Mesodermal cell (in vitro differentiated cells): ENCODE results near the gene GALNT15.

Experiments
- H3K27ac ChIP-seq: 2 replicates; pipeline ENCODE4 v1.7.0; 2013; ENCODE audit warnings: mild to moderate bottlenecking, low read depth, low read length, moderate library complexity; ENCODE audit not compliant: severe bottlenecking
- H3K36me3 ChIP-seq: 2 replicates; pipeline ENCODE4 v1.7.1; 2013; ENCODE audit warnings: mild to moderate bottlenecking, low read length, moderate library complexity; ENCODE audit not compliant: control insufficient read depth, insufficient read depth
- H3K4me1 ChIP-seq: one replicate; pipeline ENCODE4 v1.7.1; 2013; ENCODE audit warnings: mild to moderate bottlenecking, low read length; ENCODE audit not compliant: insufficient read depth, control insufficient read depth, poor library complexity, severe bottlenecking
- H3K4me3 ChIP-seq: 2 replicates; pipeline ENCODE4 v1.7.0; 2013; ENCODE audit warnings: low read length, control low read depth, mild to moderate bottlenecking; ENCODE audit not compliant: insufficient read depth, poor library complexity, severe bottlenecking; ENCODE audit errors: extremely low read depth
- H3K9me3 ChIP-seq: 2 replicates; pipeline ENCODE4 v1.7.1; 2013; ENCODE audit warnings: mild to moderate bottlenecking, low read length, moderate library complexity; ENCODE audit not compliant: control insufficient read depth
- WGBS, 2 experiments: methylation state at CpG; one replicate each; pipeline ENCODE4 v1.1.5; 2013; ENCODE audit warnings: missing lambda C conversion rate in 2 of 2; ENCODE audit not compliant: insufficient coverage in 2 of 2; 5-methylcytosine and 5-hydroxymethylcytosine counted together

Gene GALNT15

GRCh38 chr3:16253601-16254000 lies 79.1 kb downstream of the GALNT15 start:
- Histone ChIP-seq H3K4me3 (no peak overlapping the region), H3K36me3 (peaks cover 5% of the 10 kb centered on the region), H3K4me1 (peaks cover 2% of the 10 kb centered on the region), H3K9me3 (no peaks in the 10 kb centered on the region), H3K27ac (no peak overlapping the region)
- 90 to 96% methylated on average over 6 of the region's 7 CpGs for WGBS, 2 experiments

GRCh38 chr3:16254916-16255315 lies 80.4 kb downstream of the GALNT15 start:
- no peaks in the 10 kb centered on the region for H3K9me3 ChIP-seq
- H3K4me1 ChIP-seq, result peaks cover 2% of the 10 kb centered on the region
- H3K36me3 ChIP-seq, result peaks cover 17% of the 10 kb centered on the region
- H3K27ac ChIP-seq, result no peak overlapping the region
- WGBS, 2 experiments, result 92 to 100% methylated on average over 2 to 5 of the region's 5 CpGs
- no peak overlapping the region for H3K4me3 ChIP-seq

- H3K36me3 ChIP-seq, result peaks cover 22% of the 10 kb centered on the region
- peaks cover 2% of the 10 kb centered on the region for H3K4me1 ChIP-seq
- H3K27ac ChIP-seq, result no peak overlapping the region
- no peaks in the 10 kb centered on the region for H3K9me3 ChIP-seq
- H3K4me3 ChIP-seq, result no peak overlapping the region
- 100% methylated on average over 2 of the region's 3 CpGs; no CpG with 5 or more reads in 1 of the 2 experiments for WGBS, 2 experiments
These were observed 80.8 kb downstream of the GALNT15 start for GRCh38 chr3:16255326-16255725.

- Histone ChIP-seq H3K4me3 (no peak overlapping the region), H3K9me3 (no peaks in the 10 kb centered on the region), H3K27ac (no peak overlapping the region), H3K4me1 (peaks cover 2% of the 10 kb centered on the region), H3K36me3 (peaks cover 26% of the 10 kb centered on the region)
- WGBS, 2 experiments, result 89 to 98% methylated on average over 4 to 5 of the region's 5 CpGs
These were observed 81.2 kb downstream of the GALNT15 start for GRCh38 chr3:16255726-16256125.

- no peak overlapping the region for H3K4me3 ChIP-seq
- no peaks in the 10 kb centered on the region for H3K4me1 ChIP-seq
- H3K27ac ChIP-seq, result no peak overlapping the region
- WGBS, 2 experiments, result 92 to 100% methylated on average over 2 of the region's 2 CpGs
- H3K9me3 ChIP-seq, result no peaks in the 10 kb centered on the region
- H3K36me3 ChIP-seq, result peaks cover 35% of the 10 kb centered on the region
These were observed 82.8 kb downstream of the GALNT15 start for GRCh38 chr3:16257309-16257708.

GRCh38 chr3:16258177-16258576 lies 83.7 kb downstream of the GALNT15 start:
- 87 to 91% methylated on average over 5 of the region's 5 CpGs for WGBS, 2 experiments
- Histone ChIP-seq H3K9me3 (no peaks in the 10 kb centered on the region), H3K36me3 (peaks cover 35% of the 10 kb centered on the region)

GRCh38 chr3:16258866-16259265 lies 84.4 kb downstream of the GALNT15 start:
- 83 to 100% methylated on average over 1 of the region's 1 CpG for WGBS, 2 experiments
- Histone ChIP-seq H3K9me3 (no peaks in the 10 kb centered on the region), H3K4me1 (no peaks in the 10 kb centered on the region), H3K27ac (no peak overlapping the region), H3K36me3 (peaks cover 35% of the 10 kb centered on the region), H3K4me3 (no peak overlapping the region)

More at GRCh38 chr3:16258177-16258576, 83.7 kb downstream of the GALNT15 start:
- no peak overlapping the region for H3K27ac ChIP-seq
- H3K4me1 ChIP-seq, result no peaks in the 10 kb centered on the region
- H3K4me3 ChIP-seq, result no peak overlapping the region

GRCh38 chr3:16260046-16260445 lies 85.6 kb downstream of the GALNT15 start:
- H3K9me3 ChIP-seq, result no peaks in the 10 kb centered on the region
- no peak overlapping the region for H3K27ac ChIP-seq
- H3K36me3 ChIP-seq, result peaks cover 35% of the 10 kb centered on the region
- H3K4me3 ChIP-seq, result no peak overlapping the region
- no CpG with 5 or more reads among the region's 1 CpG for WGBS, 2 experiments
- no peaks in the 10 kb centered on the region for H3K4me1 ChIP-seq

- Histone ChIP-seq H3K9me3 (no peaks in the 10 kb centered on the region), H3K4me1 (peaks cover 2% of the 10 kb centered on the region), H3K4me3 (no peak overlapping the region), H3K36me3 (peaks cover 35% of the 10 kb centered on the region), H3K27ac (no peak overlapping the region)
- 72 to 74% methylated on average over 4 of the region's 4 CpGs for WGBS, 2 experiments
These were observed 87.7 kb downstream of the GALNT15 start for GRCh38 chr3:16262174-16262573.

- peak overlapping the region; percentile 66 for H3K27ac ChIP-seq
These were observed 89.8 kb downstream of the GALNT15 start for GRCh38 chr3:16264174-16264707.

GRCh38 chr3:16264708-16265454 lies 90.4 kb downstream of the GALNT15 start, which contains the start of the genes DPH3 and OXNAD1:
TSS of gene DPH3 (minus strand) at chr3:16264943. CDS start at chr3:16264876, 67 bp downstream.
TSS of gene OXNAD1 (plus strand) at chr3:16265212. CDS start at chr3:16270953, 5,741 bp downstream.
- Histone ChIP-seq H3K4me1 (peaks cover 3% of the 10 kb centered on the region), H3K9me3 (no peaks in the 10 kb centered on the region), H3K27ac (peak within 1 kb of the TSS; percentile 91), H3K4me3 (peak within 1 kb of the TSS; percentile 81), H3K36me3 (peaks cover 27% of the 10 kb centered on the region)
- 0% methylated on average over 51 to 56 of the region's 61 CpGs for WGBS, 2 experiments

More at GRCh38 chr3:16264174-16264707, 89.8 kb downstream of the GALNT15 start:
- peaks cover 3% of the 10 kb centered on the region for H3K4me1 ChIP-seq
- H3K4me3 ChIP-seq, result peak overlapping the region; percentile 81
- no peaks in the 10 kb centered on the region for H3K9me3 ChIP-seq
- WGBS, 2 experiments, result 0 to 2% methylated on average over 14 to 16 of the region's 21 CpGs
- H3K36me3 ChIP-seq, result peaks cover 29% of the 10 kb centered on the region
